Metanephros (tissue), 1 donor: ENCODE results near the gene LYPD6B. TPM values are rescaled to one million over a fixed set of nuclear protein-coding genes. Genes with fewer than 3 reads are reported as not detected.

Source experiments
- total RNA-seq: library from RNA; depleted of rRNA; stranded (reverse); fragments of >200 nt; gene quantifications from one replicate; pipeline ENCODE4 v1.2.3, GENCODE V29; 2014

LYPD6B gene
- 13.0 TPM for total RNA-seq

DNA sequence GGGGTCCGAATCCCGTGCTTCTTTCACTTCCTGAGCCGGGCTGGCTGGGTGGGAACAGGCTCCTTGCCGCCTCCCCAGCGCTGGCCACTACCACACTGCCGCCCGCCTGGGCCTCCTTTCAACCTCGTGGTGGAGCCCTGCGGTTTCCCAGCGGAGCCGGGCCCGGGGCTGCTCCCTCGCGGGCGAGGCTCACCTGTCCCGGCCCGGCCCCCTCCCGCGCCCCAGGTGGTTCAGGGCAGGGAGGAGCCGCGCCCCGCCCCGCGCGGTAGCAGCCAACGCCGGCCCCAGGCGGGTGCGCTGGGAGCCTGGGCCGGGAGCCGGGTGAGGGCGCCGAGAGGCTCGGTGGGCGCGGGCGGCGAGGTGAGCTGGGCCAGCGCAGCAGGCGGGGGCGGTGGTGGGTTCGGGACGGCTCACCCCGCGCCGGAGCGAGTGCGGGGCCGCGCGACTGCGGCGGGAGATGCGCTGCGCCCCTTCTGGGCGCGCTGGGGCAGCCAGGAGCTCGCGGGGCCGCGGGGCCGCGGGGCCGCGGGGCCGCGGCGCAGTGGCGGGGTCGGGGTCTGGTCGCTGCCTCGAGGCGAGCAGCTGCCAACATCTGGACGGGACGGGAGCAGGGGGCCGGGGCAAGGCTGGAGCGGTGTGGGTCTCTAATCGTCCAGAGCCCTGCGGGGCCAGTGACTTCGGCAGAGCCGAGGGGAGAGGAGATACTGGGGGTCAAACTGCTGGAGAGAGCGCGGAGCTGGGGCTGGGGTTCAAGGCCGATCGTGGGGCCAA lies at the start of gene LYPD6B:
LYPD6B (plus strand) TSS at position 258 of the 771 bp plus-strand sequence. CDS start 92,250 bp downstream, outside the sequence.

Other genes with a start within 250 kb of the LYPD6B start
- 3.6 TPM for gene KIF5C, start 163.5 kb upstream of the LYPD6B start, total RNA-seq